Fibroblast of peridontal ligament (primary cell): ENCODE results near the gene SERPINA1.

Experiments
- DNase-seq: peaks from one replicate; pipeline ENCODE4 v3.0.0-alpha.2; 2010; ENCODE audit errors: extremely low read depth

Gene SERPINA1

DNA sequence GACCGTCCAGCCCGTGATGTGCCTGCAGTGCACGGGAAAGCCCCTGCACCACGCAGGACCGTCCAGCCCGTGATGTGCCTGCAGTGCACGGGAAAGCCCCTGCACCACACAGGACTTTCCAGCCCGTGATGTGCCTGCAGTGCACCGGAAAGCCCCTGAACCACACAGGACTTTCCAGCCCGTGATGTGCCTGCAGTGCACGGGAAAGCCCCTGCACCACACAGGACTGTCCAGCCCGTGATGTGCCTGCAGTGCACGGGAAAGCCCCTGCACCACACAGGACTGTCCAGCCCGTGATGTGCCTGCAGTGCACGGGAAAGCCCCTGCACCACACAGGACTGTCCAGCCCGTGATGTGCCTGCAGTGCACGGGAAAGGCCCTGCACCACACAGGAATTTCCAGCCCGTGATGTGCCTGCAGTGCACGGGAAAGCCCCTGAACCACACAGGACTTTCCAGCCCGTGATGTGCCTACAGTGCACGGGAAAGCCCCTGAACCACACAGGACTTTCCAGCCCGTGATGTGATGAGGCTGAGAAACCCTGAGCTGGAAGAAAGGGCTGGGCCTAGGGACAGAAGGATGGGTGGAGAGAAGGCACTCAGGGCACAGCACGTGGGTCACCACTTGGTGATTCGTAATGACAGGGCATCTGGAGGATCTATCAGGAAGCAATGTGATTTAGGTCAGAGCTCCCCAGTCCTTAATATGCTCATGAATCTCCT is 42.2 kb downstream of the SERPINA1 start:
- peak; percentile 23 for DNase-seq

GRCh38 chr14:94345344-94346064 is 42.9 kb downstream of the SERPINA1 start:
- peak; percentile 91 for DNase-seq

DNA sequence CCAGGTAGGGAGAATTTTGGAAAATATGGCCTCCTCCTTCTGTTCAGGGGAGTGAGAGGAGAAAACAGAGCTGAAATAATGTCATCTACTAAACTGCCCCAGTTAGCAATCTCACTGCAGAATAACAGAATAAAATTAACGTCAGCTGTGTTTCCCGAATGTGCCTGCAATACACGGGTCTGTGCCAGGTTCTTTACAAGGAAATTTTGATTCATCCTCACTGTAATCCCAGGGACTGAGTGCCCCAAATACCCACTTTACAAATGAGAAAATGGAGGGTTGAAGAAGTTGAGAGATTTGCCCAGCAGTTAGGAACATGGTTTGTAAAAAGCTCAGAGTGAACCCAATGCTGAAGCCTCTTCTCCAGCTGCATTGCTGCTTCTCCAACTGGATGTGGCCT is 44.0 kb downstream of the SERPINA1 start:
- DNase-seq = no peak

DNA sequence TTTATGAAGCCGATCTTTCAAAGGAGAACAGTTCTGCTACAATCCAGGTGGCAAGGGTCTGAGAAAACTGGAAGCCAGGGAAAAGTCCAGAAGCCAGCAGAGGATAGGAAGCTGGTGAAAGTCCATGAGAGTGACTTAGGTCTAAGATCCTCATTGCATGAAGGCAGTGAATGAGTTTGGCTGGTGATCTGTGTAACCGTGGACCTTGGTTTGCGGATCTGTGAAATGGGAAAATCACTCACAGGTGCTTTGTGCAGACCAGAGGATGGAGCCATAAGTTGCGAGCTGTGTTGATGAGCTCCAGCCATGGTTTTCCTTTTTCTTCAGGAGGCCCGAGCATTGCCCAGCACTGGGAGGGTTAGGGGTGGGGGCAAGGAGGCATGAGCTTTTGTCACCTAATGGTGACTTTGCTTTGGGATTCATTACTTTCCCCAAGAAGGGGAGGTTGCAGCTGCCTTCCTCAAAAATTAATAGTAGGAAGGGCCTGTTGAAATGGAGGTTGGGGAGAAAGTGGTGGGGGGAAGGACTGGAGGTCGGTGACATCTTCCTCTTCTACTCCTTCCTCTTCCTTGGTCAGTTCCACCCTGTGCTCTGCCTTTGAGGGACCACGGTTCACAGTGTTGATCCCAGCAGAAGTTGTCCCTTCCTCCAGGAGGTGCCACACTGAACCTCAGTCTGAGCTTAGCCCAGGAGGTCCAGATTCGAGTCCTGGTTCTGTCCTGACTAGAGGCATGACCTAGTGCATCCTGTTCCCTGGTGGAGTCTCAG is 45.0 kb downstream of the SERPINA1 start:
- no peak for DNase-seq

GRCh38 chr14:94342334-94342934 is 46.0 kb downstream of the SERPINA1 start:
- DNase-seq = peak; percentile 100

- DNase-seq = no peak
These were observed 46.6 kb downstream of the SERPINA1 start for GRCh38 chr14:94341656-94342333.

GRCh38 chr14:94340533-94340932 is 47.9 kb downstream of the SERPINA1 start:
- no peak for DNase-seq

DNA sequence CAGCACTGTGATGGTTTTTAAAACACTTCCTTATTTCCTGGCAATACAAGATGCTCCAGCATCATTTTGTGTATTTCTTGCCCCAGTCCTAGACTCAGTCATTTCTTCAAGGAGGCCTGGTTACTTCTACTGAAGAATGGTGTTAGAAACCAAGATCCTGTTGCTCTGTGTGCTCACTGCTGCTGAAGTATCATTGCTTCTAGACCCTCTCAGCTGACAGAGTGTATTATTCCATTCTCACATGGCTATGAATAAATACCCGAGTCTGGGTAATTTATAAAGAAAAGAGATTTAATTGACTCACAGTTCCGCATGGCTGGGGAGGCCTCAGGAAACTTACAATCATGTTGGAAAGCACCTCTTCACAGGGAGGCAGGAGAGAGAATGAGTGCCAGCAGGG is 50.4 kb downstream of the SERPINA1 start:
- DNase-seq = no peak

DNA sequence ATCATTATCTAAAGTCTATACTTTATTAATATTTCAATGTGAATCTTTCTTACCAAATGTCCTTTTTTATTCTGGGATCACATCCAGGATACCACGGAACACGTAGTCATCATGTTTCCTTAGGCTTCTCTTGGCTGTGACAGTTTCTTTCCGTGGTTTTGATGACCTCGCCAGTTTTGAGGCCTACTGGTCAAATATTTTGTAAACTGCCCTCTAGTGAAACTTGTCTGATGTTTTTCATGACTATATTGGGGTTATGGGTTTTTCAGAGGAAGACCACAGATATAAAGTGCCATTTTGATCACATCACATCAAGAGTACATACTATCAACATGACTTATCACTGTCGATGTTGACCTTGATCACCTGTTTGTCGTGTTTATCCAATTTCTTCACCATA is 51.1 kb downstream of the SERPINA1 start:
- DNase-seq = peak; percentile 49

DNA sequence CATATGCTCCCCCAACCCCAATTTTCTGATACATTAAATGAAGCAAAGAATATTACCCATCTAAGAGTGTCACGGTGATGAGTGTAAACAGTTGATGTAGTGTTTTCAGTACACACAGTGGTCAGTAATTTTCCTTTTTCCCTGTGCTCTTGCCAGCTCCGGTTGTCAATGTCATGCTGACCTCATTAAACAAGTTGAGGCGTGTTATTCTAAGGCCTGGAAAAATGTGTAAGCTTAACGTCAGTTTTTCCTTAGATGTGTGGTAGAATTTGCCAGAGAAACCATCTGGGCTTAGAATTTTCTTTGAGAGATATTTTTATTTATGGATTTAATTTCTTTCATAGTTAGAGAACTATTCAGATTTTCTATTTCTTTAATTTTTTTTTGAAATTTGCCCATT is 53.5 kb downstream of the SERPINA1 start:
- DNase-seq = no peak

DNA sequence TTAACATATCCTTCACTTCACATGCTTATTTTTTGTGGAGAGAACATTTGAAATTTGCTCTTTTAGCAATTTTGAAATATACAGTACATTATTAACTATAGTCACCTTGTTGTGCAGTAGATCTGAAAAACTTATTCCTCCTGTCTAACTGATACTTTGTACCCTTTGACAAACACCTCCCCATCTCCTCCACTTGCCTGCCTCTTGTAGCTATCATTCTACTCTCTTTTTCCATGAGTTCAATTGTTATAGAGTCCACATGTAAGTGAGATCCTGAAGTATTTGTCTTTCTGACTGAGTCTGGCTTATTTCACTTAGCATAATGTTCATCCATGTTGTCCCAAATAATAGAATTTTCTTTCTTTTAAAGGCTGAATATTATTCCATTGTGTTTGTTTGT is 55.8 kb downstream of the SERPINA1 start:
- no peak for DNase-seq

DNA sequence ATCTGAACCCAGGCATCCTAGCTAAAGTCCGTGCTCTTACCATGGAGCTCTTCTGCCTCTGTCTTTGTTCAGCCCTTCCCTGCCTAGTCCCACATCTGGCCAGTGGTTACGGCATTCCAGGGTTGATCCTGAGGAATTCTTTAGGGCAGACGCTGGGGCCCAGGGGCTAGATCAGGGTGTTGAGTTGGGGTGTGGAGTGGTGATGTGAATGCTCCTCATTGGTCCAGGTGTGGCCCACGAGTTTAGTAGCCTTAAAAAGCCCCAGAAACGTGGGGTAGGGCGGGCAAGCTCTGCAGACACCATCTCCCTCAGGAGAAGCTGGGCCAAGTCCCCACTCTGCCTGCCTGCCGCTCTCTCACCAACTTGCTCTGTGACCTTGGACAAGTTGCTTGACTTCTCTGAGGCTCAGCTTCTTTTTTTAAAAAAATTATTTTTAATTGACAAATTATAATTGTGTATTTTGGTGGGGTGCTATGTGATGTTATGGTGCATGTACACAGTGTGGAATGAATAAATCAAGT is 56.3 kb downstream of the SERPINA1 start:
- DNase-seq = no peak

DNA sequence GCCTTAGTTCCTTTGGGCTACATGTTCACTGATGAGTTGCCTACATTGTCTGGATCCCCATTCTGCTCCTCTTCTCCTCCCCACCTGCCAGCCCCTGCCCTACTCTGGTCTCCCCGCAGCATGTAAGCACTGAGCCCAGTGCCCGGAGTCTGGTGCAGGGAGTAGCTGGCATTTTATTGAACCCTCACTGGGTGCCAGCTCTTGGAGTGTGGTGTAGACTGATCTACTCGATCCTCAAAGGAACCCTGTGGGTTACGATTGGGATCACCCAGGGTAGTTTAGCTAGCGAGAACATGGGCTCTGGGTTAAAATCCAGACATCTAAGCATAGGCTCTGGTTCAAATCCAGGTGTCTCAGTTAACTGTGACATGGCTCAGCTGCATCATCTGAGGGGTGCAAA is 56.9 kb downstream of the SERPINA1 start:
- DNase-seq = no peak

- DNase-seq = no peak
These were observed 57.5 kb downstream of the SERPINA1 start for GRCh38 chr14:94330857-94331256.

GRCh38 chr14:94330432-94330831 is 58.0 kb downstream of the SERPINA1 start:
- no peak for DNase-seq

DNA sequence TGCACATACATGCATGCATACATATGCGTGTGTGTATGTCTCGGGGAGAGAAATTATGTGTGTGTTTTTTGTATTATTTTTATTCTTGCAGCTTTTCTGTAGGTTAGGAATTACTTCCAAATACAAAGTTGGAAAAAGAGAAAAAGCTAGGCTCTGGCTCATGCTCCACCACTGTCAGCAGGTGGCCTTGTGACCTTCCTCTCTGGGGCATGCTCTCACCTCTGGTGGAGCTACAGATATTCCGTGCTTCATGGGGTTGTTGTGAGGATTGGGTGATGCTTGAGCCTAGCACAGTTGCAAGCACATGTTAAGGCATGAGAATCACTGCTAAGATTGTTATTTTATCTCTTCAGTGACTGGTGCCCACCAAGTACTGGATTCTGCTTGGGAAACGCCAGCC is 58.5 kb downstream of the SERPINA1 start:
- DNase-seq = no peak

DNA sequence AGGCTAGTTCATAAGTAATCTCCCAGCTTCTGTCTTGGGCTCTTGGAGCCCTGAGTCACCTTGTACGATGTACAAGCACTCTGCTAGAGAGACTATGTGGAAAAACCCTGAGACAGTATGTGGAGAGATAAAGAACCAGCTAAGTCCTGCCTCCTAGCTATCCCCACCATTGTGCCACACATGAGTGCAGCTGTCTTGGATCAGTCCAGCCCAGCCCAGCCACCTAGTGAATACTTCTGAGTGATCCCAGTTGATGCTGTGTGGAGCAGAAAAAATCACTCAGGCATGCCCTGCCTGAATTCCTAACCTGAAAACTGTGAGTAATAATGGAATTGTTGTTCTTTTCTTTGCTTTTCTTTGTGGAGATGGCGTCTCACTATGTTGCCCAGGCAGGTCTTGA is 60.2 kb downstream of the SERPINA1 start:
- DNase-seq = no peak
